T47D (cell line): ENCODE measurements around the gene ANKHD1.
A peak's percentile ranks its signal among the peaks of the same experiment; 100 is the strongest.

Source experiments
- DNase-seq, 2 experiments: peaks; one replicate each; pipeline versions ENCODE4 v3.0.0 to v3.0.0-alpha.2; 2011 to 2012; ENCODE audit warnings: low read depth in 1 of 2, low spot score in 1 of 2
- JUND ChIP-seq: IDR thresholded peaks from 2 replicates; pipeline ENCODE4 v1.6.1; 2012; ENCODE audit warnings: low read depth
- in situ Hi-C: cut with HindIII; loops from 2 replicates; pipeline ENCODE4 v1.10.0; 2016; ENCODE audit warnings: low sequenced_read_pairs, low pct_unique_long_range_greater_than_20kb

Gene ANKHD1

GRCh38 chr5:140401362-140402257 is at the start of gene ANKHD1:
Gene ANKHD1, plus strand, starts transcription at chr5:140401833. Its CDS starts 135 bp downstream, at chr5:140401968.
- peak; percentile 96 to 100 for DNase-seq
- in situ Hi-C loops = no loop called here
- no peak for TF ChIP-seq JUND

- no peak for DNase-seq
- in situ Hi-C loops = no loop called here
- no peak for TF ChIP-seq JUND
These were observed 46.1 kb upstream of the ANKHD1 start for GRCh38 chr5:140355546-140355945.

- no peak for TF ChIP-seq JUND
- DNase-seq = no peak
- in situ Hi-C loops = no loop called here
These were observed 44.5 kb upstream of the ANKHD1 start for GRCh38 chr5:140356853-140357725.

- in situ Hi-C loops = no loop called here
- TF ChIP-seq JUND = no peak
- peak; percentile 87 to 93 for DNase-seq
These were observed 43.9 kb upstream of the ANKHD1 start for GRCh38 chr5:140357726-140358093.

GRCh38 chr5:140358738-140359310 is 42.8 kb upstream of the ANKHD1 start:
- in situ Hi-C loops = no loop called here
- TF ChIP-seq JUND = no peak
- DNase-seq = peak in 1 of 2 experiments; percentile 69

GRCh38 chr5:140360101-140360500 is 41.5 kb upstream of the ANKHD1 start, which contains the start of gene SLC4A9:
Gene SLC4A9, plus strand, starts transcription at chr5:140360194. Its CDS starts 43 bp downstream, at chr5:140360237.
- DNase-seq = no peak
- TF ChIP-seq JUND = no peak
- in situ Hi-C loops = no loop called here

GRCh38 chr5:140360681-140361479 is 40.8 kb upstream of the ANKHD1 start:
- in situ Hi-C loops = no loop called here
- no peak for TF ChIP-seq JUND

GRCh38 chr5:140361901-140362300 is 39.7 kb upstream of the ANKHD1 start:
- no peak for TF ChIP-seq JUND
- DNase-seq = no peak
- in situ Hi-C loops = no loop called here

More at GRCh38 chr5:140360681-140361479, 40.8 kb upstream of the ANKHD1 start:
- no peak for DNase-seq

- in situ Hi-C loops = no loop called here
- no peak for DNase-seq
- no peak for TF ChIP-seq JUND
These were observed 39.3 kb upstream of the ANKHD1 start for GRCh38 chr5:140362311-140362710.

- peak; percentile 87 to 90 for DNase-seq
- no peak for TF ChIP-seq JUND
- in situ Hi-C loops = no loop called here
These were observed 38.6 kb upstream of the ANKHD1 start for GRCh38 chr5:140362875-140363630.
